HG03064 (cell line): Measurements from ENCODE around the gene CALCOCO1.
"Not testable (repeated sequence)": the region's sequence is repeated elsewhere in the genome, so short reads cannot be mapped to it uniquely, and the experiment has no call there.

Experiments used
- ATAC-seq: cut with Tn5 transposase; IDR thresholded peaks from one replicate; pipeline ENCODE4 v1.9.1; 2021; ENCODE audit warnings: low read depth; ENCODE audit not compliant: unreplicated experiment

CALCOCO1 gene, protein sequence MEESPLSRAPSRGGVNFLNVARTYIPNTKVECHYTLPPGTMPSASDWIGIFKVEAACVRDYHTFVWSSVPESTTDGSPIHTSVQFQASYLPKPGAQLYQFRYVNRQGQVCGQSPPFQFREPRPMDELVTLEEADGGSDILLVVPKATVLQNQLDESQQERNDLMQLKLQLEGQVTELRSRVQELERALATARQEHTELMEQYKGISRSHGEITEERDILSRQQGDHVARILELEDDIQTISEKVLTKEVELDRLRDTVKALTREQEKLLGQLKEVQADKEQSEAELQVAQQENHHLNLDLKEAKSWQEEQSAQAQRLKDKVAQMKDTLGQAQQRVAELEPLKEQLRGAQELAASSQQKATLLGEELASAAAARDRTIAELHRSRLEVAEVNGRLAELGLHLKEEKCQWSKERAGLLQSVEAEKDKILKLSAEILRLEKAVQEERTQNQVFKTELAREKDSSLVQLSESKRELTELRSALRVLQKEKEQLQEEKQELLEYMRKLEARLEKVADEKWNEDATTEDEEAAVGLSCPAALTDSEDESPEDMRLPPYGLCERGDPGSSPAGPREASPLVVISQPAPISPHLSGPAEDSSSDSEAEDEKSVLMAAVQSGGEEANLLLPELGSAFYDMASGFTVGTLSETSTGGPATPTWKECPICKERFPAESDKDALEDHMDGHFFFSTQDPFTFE

DNA sequence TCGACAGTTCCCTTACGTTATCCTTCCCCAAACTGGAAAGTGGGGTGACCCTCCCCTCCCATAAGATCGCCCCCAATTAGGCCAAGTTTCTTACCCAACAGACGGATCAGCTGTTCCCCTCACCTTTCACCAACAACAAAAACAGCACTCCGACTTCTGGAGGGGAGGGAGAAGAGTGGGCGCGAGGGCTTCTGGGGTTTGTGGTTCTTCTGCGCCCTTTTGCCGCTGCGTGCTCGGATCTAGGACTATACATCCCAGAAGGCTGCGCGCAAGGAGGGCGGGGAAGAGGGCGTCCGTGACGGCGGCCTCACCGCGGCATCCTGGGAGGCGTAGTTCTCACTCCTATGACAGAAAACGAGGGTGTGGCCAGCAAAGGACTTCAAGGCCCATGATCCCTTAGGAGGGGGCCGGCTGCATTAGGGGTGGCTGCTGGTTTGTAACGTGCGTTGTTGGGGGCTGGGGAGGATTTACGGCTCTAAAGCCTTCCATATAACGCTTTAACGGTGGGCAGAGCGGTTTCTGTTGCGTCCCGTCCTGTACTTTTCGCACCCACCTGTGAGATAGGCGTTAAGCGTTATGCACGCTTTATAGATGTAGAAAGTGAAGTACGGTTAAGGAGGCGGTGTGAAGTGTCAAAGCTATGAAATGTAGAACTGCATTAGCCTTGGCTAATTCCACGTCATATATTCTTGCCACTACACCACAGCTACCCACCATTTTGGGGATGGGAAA lies at the start of gene CALCOCO1:
TSS of gene CALCOCO1 (minus strand) at position 143 of the 732 bp plus-strand sequence. CDS start 2,210 bp downstream, outside the sequence.
- ATAC-seq = peak; percentile 97

DNA sequence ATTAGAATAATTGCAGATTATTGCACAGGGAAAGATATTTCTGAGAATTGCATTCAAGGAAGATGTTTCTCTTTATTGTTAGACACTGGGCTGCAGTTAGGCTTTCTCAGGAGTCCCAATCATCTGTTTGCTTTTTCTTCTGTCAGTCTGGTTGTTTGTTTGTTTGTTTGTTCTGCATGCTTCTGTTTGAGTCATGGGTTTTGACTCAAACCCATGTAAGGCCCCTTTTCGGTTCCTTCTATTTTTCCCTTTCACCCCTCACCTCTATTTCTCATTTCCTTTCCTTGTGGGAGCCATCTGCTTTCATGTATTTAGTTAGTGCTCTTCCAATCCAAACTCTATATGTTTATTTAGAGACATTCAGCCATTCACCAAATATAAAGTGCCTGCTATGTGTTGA lies 49.6 kb upstream of the CALCOCO1 start:
- no peak for ATAC-seq

DNA sequence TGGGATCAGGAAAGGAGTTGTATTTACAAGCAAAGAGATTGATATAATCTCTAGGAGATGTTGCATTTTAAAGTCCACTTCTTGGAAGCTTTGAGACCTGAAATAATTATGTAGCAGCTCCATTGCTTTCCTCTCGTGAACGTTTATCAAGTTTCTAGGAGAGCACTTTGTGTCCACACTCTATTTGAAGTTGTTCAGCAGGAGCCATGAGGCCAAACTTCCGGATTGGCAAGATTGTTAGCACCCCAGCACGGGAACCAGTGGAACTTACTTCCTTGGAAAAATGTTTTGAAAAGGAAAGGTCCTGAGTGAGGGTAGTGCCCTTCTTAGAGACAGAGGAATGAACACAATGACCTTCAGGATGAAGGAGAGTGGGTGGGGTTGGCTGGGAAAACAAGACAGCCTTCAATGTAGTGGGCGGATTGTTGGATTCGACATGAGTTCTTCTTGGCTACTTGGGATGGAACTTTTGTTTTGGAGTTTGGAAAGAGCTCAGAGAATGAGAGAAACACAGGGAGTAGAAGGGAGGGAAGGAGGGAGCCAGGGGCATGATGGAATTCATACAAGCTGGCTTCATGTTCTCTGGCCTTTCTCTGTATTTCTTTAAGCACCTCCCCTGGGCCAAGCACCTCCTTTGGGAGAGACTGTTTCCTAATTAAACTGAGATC lies 48.4 kb upstream of the CALCOCO1 start:
- no peak for ATAC-seq

DNA sequence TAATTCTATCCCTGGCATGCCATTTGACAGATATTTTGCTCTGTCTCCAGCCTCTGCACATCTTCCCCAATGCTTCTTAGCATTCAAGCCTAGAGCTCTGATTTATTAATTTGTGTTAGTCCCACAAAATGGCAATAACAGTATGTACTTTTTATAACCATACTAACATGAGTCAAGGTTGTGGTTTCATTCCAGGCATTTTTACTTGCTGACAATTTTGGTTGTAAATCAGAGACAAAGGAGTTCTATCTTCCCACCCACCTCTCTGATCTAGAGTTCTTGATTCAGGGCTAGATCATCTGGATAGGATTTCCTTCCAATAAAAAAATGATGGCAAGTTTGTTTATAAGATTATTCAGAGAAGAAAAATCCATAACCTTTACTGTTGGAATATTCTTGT lies 43.0 kb upstream of the CALCOCO1 start:
- ATAC-seq = no peak

DNA sequence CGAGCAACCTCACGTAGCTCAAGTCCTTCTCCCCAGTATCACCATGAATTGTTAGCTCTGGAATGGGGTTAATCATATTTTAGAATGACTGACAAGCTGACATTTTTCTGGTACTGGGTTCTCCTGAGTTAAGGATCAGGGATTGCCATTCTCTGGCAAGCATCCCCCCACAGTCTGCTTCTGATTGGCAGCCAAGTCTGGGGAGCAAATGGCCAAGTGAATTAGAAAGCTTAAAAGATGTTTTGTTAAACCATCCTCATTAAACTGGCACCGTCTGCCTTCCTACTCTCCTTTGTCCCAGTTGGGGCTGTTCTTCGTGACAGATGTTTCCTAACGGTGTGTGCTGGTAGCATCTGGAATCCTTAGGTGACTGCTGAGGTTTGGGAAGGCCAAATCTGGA lies 41.7 kb upstream of the CALCOCO1 start:
- no peak for ATAC-seq

DNA sequence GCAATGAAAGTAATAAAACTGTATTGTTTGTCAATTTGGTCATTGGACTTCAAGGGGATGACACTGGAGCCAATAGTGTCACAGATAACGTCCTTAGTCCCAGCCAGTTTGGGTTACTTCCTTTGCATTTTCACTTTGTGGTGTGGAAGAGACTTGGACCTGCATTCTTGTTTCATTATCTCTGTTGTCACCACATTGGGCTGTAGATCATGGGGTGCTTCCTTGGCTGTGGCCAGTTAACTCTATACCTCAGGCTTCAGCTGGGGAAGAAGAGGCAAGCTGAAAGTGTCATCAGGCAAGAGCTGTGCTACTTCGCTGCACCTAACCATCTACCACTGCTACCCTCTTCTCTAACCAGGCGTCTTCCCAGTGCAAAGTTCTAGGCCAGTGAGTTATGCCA lies 39.6 kb upstream of the CALCOCO1 start:
- ATAC-seq = no peak

DNA sequence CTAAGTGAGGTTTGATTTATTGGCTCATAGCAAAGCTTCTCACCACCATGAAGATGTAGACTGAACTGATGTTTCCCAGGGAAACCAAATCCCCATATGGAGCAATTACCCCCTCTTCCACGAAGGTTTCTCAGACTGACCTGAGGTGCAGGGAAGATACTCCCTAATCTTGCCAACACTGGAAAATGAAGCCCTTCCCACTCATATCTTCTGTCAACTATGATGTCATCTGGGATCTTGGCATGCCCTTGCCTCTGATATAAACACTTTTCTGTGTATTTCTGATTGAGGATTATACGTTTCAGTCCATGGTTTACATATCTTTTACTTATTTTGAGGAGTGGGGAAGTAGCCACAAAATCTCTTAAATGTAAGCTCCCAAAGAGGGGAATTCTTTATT lies 38.6 kb upstream of the CALCOCO1 start:
- no peak for ATAC-seq

DNA sequence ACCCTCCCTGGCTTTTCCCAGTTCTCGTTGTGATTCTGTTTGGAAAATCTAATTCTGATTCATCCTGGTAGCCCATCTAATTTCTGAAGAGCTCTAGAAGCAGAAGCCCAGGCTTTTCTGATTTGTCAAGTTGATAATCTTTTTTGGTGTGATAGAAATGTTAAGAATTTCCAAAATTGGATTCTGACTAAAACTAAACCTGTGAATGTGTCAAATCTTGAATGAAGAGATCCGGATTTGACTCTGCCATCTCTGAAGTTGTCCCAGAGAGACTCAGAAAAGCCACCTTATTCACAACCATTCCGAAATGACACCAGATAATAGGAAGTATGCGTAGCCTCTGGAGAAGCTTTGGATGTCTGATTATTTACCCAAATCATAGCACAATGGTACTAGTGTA lies 37.4 kb upstream of the CALCOCO1 start:
- ATAC-seq = no peak

DNA sequence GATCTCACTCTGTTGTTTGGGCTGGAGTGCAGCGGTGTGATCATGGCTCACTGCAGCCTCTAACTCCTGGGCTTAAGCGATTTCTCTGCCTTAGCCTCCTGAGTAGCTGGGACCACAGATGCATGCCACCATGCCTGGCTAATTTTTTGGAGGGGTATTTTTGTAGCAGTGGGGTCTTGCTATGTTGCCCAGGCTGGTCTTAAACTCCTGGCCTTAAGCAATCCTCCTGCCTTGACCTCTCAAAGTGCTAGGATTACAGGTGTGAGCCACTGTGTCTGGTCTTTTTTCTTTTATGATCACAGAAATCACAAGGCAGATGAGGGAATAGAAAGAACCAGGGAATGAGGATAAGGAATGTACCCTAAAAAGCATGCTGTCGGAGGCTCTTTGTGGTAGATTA lies 35.5 kb upstream of the CALCOCO1 start:
- not testable (repeated sequence) for ATAC-seq

DNA sequence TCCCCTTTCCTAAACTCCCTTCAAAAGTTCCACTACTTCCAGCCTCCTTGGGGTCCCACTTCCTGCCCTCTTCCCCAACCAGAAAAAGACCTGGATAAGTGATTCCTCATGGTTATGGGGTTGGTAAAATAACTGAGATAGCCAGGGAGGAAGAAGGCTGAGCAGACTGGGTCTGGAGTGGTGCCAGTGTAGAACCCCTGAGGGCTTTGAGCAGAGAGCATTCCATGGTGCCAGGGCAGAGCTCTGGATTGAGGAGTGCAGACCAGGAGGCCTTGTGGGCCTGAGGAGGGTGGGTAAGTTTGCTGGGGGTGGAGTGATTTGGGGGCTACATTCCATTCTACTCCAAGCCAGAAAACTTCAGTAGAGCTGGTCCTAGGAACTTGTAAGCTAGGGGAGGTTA lies 34.1 kb upstream of the CALCOCO1 start:
- no peak for ATAC-seq

DNA sequence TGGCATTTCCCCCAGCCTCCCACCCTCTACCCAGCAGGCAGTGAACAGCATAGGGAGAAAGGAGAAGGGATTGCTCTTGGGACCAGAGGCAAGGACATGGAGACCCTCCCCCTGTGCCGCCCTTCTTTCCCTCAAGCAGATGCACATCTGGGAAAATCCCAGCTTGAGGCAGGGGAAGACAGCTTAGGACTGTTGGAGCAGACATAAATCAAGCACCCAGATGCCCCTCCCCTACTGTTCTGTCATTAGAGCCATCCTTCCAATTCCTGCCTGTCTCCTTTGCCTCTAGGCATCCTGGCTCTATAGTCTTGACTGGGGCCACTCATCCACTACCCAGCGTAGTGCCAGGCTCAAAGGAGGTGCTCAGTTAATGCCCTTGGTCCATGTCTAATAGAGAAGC lies 32.0 kb upstream of the CALCOCO1 start:
- no peak for ATAC-seq

DNA sequence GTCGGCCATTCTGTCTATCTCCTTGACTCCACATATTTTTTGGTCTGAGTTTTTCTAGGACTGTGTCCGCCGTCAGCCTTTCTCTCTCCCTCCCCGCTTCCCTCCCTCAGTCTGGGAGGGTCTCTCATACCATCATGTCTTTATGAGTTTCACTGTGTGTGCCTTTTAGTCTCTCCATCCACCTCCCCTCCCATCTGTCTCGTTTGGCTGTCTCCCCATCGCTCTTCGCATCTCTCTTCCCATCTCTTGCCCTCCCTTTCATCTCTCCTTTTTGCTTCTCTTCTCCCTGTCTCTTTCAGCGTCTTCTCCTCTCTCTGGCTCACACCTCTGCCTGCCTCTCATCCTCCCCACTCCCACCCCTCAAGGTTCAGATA lies 31.5 kb upstream of the CALCOCO1 start:
- no peak for ATAC-seq

DNA sequence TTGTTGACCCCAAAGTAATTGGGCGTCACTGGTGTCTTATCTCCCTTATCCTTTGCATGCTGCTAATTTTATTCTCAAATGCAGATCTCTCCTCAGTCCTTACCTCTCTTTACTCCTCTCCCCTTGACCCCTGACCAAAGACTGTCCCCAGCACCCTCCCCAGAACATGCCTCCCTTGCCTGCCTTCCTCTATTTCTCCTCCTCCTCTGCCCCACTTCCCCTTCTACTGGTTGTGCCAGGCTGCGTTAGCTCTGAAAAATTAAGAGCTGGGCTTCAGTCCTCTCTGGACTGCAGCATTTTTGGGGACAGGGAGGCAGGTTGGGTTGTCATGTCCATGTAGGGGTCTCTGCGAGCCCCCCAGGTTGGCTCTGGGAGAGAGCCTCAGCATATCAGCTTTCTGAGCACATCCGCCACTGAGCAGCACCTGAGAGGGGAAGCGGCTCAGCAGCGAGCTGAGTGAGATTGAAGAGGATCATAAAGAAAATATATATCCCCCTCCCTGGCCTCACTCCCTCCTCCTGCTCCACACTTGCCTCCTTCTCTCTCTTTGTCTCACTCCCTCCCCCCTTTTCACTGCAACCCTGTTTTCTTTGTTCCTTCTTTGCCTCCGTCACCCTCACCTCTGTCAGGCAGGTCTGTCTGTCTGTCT lies 31.0 kb upstream of the CALCOCO1 start:
- no peak for ATAC-seq

DNA sequence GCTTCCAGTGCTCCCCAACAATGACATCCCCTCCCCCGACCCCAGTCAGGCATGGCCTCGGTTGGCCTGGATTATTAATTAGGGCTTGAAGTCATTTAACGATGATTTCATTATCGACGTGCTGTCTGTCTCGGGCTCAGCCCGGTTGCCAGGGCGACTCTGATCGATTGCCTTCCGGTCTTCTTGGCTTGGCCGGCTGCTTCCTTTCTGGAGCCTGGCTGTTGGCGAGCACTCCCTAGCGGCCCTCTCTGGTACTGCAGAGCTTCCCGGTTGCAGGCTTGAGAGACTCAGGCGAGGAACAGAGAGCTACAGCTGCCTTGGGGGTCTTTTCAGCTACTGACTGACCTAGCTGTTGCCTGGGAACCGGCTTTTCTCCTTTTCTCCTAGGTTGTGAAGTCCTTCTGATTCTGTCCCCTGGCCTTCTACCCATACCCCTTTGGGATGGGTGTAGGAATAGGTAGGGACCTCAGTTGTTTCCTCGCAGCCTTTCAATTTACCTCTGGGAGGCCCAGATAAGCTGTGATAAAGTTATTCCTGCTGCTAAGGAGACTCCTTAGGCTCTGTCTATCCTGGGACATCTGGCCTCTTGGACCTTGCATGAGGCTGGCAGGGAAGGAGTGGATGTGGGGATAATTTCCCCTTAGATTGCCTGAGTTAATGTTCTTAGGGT lies 30.0 kb upstream of the CALCOCO1 start:
- no peak for ATAC-seq

DNA sequence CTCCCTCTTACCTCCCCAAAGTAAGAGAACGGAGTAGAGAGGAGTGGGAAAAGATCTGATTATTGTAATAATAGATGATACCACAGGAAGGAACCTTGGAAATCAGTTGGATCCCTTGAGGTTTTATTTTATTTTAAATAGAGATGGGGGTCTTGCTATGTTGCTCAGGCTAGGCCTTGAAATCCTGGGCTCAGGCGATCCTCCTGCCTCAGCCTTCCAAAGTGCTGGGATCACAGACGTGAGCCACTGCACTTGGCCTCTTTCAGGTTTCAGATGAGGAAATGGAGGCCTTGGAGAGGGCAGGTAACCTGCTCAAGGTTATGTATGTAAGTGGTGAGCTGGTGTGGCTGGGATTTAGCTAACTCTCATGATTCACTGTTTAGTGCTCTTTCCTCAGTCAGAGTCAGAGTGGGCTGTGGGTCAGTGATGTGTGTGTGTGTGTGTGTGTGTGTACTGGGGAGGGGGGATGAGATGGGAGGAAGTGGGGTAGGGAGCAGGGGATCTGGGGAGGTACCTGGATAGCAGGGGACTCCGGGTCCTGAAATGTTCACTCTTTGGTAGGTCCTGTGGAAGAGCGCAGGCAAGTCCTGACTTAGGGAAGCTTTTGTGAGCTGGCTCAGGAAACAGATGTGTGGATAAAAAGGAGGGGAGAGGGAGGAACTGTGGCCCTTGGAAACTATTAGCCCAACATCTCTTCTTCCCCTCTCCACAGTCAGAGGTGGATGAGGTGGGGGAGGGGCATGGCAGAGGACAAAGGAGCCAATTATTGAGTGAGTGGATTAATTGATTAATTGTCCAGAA lies 29.2 kb upstream of the CALCOCO1 start:
- no peak for ATAC-seq

DNA sequence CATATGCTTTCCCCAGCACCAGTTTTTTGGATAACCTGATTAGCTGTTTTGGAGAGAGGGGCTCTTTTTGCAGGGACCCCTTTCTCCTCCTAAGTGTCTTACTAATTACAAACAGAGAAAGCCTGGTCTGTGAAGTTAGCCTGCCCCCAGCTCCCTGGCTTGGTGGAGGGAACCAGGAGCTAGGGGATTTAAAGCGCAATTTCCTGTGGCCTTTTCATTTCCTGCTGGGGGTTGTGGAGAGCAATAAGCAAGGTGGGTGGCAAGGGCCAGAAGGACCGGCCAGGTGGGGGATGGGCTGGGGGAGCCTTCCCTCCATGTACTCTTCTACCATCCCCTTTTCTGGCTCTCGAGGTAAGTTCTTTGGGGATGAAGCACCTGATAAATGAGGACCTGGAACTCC lies 28.6 kb upstream of the CALCOCO1 start:
- ATAC-seq = no peak

DNA sequence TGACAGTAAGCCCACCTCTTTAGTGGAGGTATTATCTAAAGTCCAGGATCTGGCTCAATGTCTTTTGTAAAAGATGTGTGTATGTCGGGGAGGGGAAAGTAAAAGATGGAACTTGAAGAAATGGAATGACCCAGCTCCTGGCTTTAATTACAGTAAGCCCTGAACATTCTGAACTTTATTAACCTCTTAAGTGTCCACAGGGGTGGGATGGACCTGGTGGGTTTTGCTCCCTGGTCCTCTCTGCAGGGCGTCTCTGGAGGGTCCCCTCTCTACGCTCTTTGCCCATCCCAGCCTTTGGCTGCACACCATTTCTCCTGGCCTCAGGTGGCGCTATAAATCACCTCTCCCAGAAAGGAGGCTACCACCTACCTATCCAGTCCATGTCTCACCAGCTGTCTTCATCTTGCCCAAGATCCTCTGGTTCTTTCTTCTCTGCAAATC lies 28.2 kb upstream of the CALCOCO1 start:
- ATAC-seq = no peak

DNA sequence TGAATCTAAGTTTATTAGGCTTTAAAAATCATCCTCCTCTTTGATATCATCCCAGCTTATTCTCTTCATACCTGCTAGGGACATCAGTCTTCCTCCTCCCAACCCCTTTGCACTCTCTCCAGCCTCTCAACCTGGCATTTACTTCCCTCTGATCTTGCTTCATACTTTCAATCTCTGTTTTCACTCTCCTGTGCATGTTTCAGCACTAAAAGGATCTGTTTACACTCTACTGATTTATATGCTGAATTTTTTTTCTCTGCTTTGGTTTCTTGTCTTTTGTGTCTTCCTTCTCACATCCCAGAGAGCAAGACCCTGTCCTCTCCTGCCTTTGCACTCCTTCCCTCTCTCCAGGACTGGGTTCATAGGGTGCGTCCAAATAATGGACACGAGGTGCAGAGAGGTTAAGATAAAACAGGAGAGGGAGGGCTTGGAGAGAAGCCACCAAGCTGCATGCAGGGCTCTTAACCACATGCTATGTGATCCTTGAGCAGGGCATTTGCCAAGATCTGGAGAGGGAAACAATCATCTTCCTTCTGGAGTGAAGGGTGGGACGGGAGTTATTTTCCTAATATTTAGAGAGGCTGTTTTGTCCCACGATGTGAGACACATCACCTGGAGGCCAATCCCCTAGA lies 27.5 kb upstream of the CALCOCO1 start:
- no peak for ATAC-seq

DNA sequence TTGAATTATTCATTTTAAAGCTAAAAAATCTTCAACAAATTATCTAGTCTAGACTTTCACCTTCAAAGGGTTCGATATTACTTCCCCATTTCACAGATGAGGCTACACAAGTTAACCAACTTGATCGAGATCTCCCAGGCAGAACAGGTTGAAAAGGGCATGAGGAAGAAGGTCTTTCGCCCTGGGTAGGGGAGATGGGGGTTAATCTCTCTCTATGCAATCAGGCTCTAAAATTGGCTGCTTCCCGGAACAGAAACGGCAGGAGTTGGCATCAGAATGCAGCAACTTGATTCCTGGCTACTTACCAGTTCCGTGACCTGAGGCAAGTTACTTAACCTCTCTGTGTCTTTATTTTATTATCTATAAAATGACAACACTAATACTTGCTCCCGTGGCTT lies 26.9 kb upstream of the CALCOCO1 start:
- no peak for ATAC-seq
